C4-2B (cell line): ENCODE data around the gene SPINT2.

Source experiments
- CTCF ChIP-seq: fragments of 450-650 bp; conservative IDR thresholded peaks from 2 replicates; pipeline ENCODE4 v1.5.1; 2017; ENCODE audit warnings: mild to moderate bottlenecking
- ZFX ChIP-seq: fragments of 450-650 bp; IDR thresholded peaks from 2 replicates; pipeline ENCODE4 v1.6.1; 2017

GRCh38 chr19:38231918-38232317 lies 32.5 kb upstream of the SPINT2 start:
- no peak for TF ChIP-seq CTCF
- TF ChIP-seq ZFX, result no peak
